OCI-LY7 (cell line): ENCODE data around the gene IST1. TPM values are rescaled to one million over a fixed set of nuclear protein-coding genes. Genes with fewer than 3 reads are reported as not detected.

Experiments used
- BruUV-seq: library from RNA; stranded (reverse); fragments of 400-500 nt; replicated peaks from 2 replicates; lab custom pipeline; 2021; lab: Mats Ljungman, UMichigan
- CTCF ChIA-PET: fragments of 300-600 bp; sonication (Branson Sonifier 250); formaldehyde crosslinking; loops from one replicate; lab custom pipeline; 2022; ENCODE audit warnings: antibody characterized with exemption; ENCODE audit not compliant: unreplicated experiment; lab: Charles Lee
- POLR2A ChIA-PET: fragments of 300-600 bp; sonication (Branson Sonifier 250); formaldehyde crosslinking; loops from one replicate; lab custom pipeline; 2022; ENCODE audit warnings: antibody characterized with exemption; lab: Charles Lee
- DNase-seq: peaks from one replicate; pipeline ENCODE4 v3.0.0-alpha.2; 2015; ENCODE audit warnings: low spot score
- H2AFZ ChIP-seq: fragments of 200-600 bp; sonication (generic), shearing (Covaris generic); 2 replicates; pipeline ENCODE4 v1.6.1; 2014; ENCODE audit warnings: mild to moderate bottlenecking, antibody characterized with exemption, low read length, moderate library complexity
- H3K27ac ChIP-seq: fragments of 200-600 bp; sonication (generic); 2 replicates; pipeline ENCODE4 v1.5.1; 2014; ENCODE audit warnings: mixed run types, low read depth, mild to moderate bottlenecking, moderate library complexity, low read length, inconsistent platforms; ENCODE audit not compliant: poor library complexity, severe bottlenecking
- H3K36me3 ChIP-seq: fragments of 200-600 bp; sonication (generic); 2 replicates; pipeline ENCODE4 v1.6.1; 2014; ENCODE audit warnings: mild to moderate bottlenecking, antibody characterized with exemption, low read length, moderate library complexity, mixed read lengths; ENCODE audit not compliant: insufficient read depth
- H3K4me1 ChIP-seq: fragments of 200-600 bp; sonication (generic); 2 replicates; pipeline ENCODE4 v1.5.1; 2014; ENCODE audit warnings: mild to moderate bottlenecking, low read length; ENCODE audit not compliant: insufficient read depth, poor library complexity, severe bottlenecking
- H3K4me2 ChIP-seq: fragments of 200-600 bp; sonication (generic); 2 replicates; pipeline ENCODE4 v1.6.1; 2014; ENCODE audit warnings: mild to moderate bottlenecking, low read length
- H3K4me3 ChIP-seq: fragments of 200-600 bp; sonication (generic); 2 replicates; pipeline ENCODE4 v1.5.1; 2014; ENCODE audit warnings: mild to moderate bottlenecking, low read depth, low read length; ENCODE audit not compliant: poor library complexity, severe bottlenecking
- H3K79me2 ChIP-seq: fragments of 200-600 bp; sonication (generic); 2 replicates; pipeline ENCODE4 v1.6.1; 2016; ENCODE audit warnings: low read depth, mild to moderate bottlenecking, low read length, moderate library complexity, mixed read lengths; ENCODE audit not compliant: insufficient read depth
- H3K9me2 ChIP-seq: fragments of 200-600 bp; sonication (generic); 2 replicates; pipeline ENCODE4 v1.6.1; 2016; ENCODE audit warnings: mild to moderate bottlenecking, low read length, mixed read lengths; ENCODE audit not compliant: insufficient read depth
- H3K9me3 ChIP-seq: fragments of 200-600 bp; sonication (generic); 2 replicates; pipeline ENCODE4 v1.6.1; 2014; ENCODE audit warnings: mild to moderate bottlenecking, mixed run types, low read length, mixed read lengths
- H4K20me1 ChIP-seq: fragments of 200-600 bp; sonication (generic); 2 replicates; pipeline ENCODE4 v1.6.1; 2014; ENCODE audit warnings: mild to moderate bottlenecking, antibody characterized with exemption, low read length, moderate library complexity, mixed read lengths; ENCODE audit not compliant: insufficient read depth
- EZH2phosphoT487 ChIP-seq: fragments of 200-600 bp; sonication (generic); IDR thresholded peaks from 2 replicates; pipeline ENCODE4 v1.6.1; 2018; ENCODE audit warnings: low read depth, borderline replicate concordance, mild to moderate bottlenecking, mixed run types, antibody characterized with exemption, low read length, moderate library complexity, mixed read lengths
- intact Hi-C: fragments of 100-400 bp; cut with micrococcal nuclease; formaldehyde crosslinking; loops from one replicate; pipeline ENCODE4 v1.10.0; 2022; ENCODE audit not compliant: unreplicated experiment
- total RNA-seq, 2 experiments: library from RNA; depleted of rRNA in 1 of 2; stranded (reverse); fragments of >200 nt in 1 of 2; shearing (Covaris generic) in 1 of 2; gene quantifications; 2 replicates each; pipeline ENCODE4 v1.2.3, GENCODE V29; 2014 to 2022
- TF ChIP-seq, protein P1 (sequence below): fragments of 200-600 bp; sonication (generic); conservative IDR thresholded peaks from 2 replicates; pipeline ENCODE4 v1.5.1; 2014; ENCODE audit warnings: mild to moderate bottlenecking, antibody characterized with exemption, low read length, moderate library complexity, mixed read lengths

Gene IST1
- total RNA-seq, 2 experiments from 2014 or later: 147 to 200 TPM

DNA sequence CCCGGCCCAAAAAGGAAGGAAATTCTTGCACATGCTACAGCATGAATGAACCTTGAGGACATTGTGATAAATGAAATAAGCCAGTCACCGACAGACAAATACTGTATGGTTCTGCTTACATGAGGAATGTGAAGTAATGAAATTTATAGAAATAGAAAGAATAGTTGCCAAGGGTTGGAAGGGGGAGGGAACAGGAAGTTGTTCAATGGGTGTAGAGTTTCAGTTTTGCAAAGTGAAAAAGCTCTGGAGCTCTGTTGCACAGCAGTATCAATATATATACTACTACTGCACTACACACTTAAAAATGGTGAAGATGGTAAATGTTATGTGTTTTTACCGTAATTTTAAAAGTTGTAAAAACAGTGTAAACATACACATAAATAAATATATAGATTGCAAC is 61.2 kb downstream of the IST1 start:
- Histone ChIP-seq H3K4me1 (peaks cover 46% of the 10 kb centered on the region), H2AFZ (0 out of 2 replicates have a peak overlapping the region, but pooled peaks have one; percentile 13), H3K4me2 (peak overlapping the region; percentile 50), H3K79me2 (no peaks in the 10 kb centered on the region), H3K4me3 (no peak overlapping the region), H3K27ac (no peak overlapping the region), H3K36me3 (no peaks in the 10 kb centered on the region; the same call in 1 of the 2 replicates), H4K20me1 (no peaks in the 10 kb centered on the region), H3K9me2 (no peaks in the 10 kb centered on the region), H3K9me3 (peaks cover 9% of the 10 kb centered on the region; the same call in 1 of the 2 replicates)
- intact Hi-C loops: no loop called here
- POLR2A ChIA-PET: interaction anchor here (3.5 kb wide), 1 partner anchor 73 kb away, joined by 12 read pairs; the partner anchor contains the start of gene ZNF821
- CTCF ChIA-PET: no interaction called here
- TF ChIP-seq, protein P1, sequence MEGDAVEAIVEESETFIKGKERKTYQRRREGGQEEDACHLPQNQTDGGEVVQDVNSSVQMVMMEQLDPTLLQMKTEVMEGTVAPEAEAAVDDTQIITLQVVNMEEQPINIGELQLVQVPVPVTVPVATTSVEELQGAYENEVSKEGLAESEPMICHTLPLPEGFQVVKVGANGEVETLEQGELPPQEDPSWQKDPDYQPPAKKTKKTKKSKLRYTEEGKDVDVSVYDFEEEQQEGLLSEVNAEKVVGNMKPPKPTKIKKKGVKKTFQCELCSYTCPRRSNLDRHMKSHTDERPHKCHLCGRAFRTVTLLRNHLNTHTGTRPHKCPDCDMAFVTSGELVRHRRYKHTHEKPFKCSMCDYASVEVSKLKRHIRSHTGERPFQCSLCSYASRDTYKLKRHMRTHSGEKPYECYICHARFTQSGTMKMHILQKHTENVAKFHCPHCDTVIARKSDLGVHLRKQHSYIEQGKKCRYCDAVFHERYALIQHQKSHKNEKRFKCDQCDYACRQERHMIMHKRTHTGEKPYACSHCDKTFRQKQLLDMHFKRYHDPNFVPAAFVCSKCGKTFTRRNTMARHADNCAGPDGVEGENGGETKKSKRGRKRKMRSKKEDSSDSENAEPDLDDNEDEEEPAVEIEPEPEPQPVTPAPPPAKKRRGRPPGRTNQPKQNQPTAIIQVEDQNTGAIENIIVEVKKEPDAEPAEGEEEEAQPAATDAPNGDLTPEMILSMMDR: no peak
- no peak for TF ChIP-seq EZH2phosphoT487
- no peak for DNase-seq
- BruUV-seq: no TSS peak

DNA sequence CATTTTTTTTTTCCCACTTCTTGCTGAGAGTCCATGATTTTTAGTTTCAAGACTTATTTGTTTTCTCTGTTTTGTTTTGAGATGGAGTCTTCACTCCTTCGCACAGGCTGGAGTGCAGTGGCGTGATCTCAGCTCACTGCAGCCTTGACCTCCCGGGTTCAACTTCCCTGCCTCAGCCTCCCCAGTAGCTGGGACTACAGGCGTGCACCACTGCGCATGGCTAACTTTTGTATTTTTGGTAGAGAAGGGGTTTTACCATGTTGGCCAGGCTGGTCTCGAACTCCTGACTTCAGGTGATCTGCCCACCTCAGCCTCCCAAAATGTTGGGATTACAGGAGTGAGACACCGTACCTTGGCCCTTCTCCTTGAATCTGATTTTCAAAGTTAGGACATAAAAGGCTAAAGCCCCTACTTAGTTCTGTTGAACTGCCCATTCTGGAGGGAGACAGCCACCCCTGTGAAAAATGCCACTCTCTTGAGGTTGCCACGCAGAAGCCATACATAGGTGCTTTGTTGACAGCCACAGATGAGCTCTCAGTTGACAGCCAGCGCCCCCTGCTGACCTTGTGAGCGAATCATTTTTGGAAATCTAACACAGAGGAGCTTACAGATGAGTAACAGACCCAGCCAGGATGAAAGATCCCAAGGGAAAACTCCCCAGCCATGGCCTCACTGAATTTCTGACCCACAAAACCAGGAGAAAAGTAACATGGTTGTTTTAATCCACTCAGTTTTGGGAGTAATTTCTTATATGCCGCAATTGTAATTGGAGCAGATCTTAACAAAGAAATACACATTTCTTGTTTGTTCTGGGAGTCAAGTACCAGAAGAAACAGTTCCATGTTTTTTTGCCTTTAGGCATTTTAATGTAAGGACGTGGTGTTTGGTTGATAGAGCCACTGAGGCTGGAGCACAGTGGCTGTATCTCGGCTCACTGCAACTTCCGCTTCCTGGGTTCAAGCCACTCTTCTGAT is 66.0 kb downstream of the IST1 start:
- H3K4me3 ChIP-seq: no peak overlapping the region
- H3K4me1 ChIP-seq: peaks cover 57% of the 10 kb centered on the region
- TF ChIP-seq EZH2phosphoT487: no peak
- TF ChIP-seq, protein P1: peak; percentile 96
- H4K20me1 ChIP-seq: no peaks in the 10 kb centered on the region
- peak overlapping the region; percentile 54; the same call in 1 of the 2 replicates for H3K4me2 ChIP-seq
- no peaks in the 10 kb centered on the region; the same call in 1 of the 2 replicates for H3K36me3 ChIP-seq
- no peaks in the 10 kb centered on the region for H3K79me2 ChIP-seq
- BruUV-seq: no TSS peak
- POLR2A ChIA-PET: interaction anchor here (0.5 to 1.4 kb wide), 6 partner anchors 14 to 346 kb away, joined by 3 to 4 read pairs (median 3); no protein-coding TSS in a partner anchor
- CTCF ChIA-PET: interaction anchor here (0.6 to 0.7 kb wide), 2 partner anchors 76 to 79 kb away, joined by 4 to 6 read pairs; no protein-coding TSS in a partner anchor
- peaks cover 9% of the 10 kb centered on the region; the same call in 1 of the 2 replicates for H3K9me3 ChIP-seq
- H3K9me2 ChIP-seq: no peaks in the 10 kb centered on the region
- peak; percentile 90 for DNase-seq
- H3K27ac ChIP-seq: peak overlapping the region; percentile 58
- intact Hi-C loops: loop anchor here (1.0 to 5.0 kb wide), 10 partner anchors 66 to 394 kb away; partner anchors contain the start of genes AP1G1, ATXN1L, DHX38 and IST1
- H2AFZ ChIP-seq: peak overlapping the region; percentile 44; the same call in 1 of the 2 replicates
